Upper lobe of left lung (tissue), 4 donors: Measurements from ENCODE around the gene DENND1A.

Experiments used
- POLR2A ChIP-seq, 4 donors: fragments of 450-650 bp; IDR thresholded peaks; one replicate each; pipeline ENCODE4 v1.5.1; 2016 to 2017; ENCODE audit warnings: antibody characterized with exemption in 4 of 4, mild to moderate bottlenecking in 2 of 4
- POLR2AphosphoS5 ChIP-seq, 2 donors: sonication (generic); formaldehyde crosslinking; IDR thresholded peaks; one replicate each; pipeline ENCODE4 v1.5.1; 2017; ENCODE audit warnings: antibody characterized with exemption in 2 of 2
- TF ChIP-seq, protein P1 (sequence below), 6 experiments: fragments of 450-650 bp in 4 of 6; fragments of 200-600 bp in 2 of 6; sonication (generic) in 2 of 6; IDR thresholded peaks; one replicate each; pipeline ENCODE4 v1.5.1; 2016 to 2019; ENCODE audit warnings: antibody characterized with exemption in 6 of 6

DNA sequence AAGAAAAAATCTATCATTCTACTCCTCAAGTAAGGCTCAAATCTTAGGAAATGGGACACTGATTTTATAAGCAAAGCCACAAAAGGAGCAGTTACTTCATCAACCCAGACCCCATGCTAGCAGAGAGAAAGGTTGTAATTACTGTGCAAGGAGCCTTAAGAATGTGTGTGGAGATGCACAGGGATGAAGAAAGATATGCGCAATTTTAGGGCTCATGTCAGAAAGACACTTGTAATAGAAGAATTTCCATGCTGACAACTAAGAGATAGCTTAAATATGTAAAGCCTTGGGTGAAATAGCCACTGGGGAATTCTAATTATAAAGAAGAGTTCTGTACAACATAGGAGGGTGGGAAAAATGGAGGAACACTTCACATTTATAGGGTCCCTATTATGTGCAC lies 432.1 kb downstream of the DENND1A start:
- TF ChIP-seq POLR2AphosphoS5 (IDR thresholded peaks at IDR 0.05) (no peak), POLR2A (IDR thresholded peaks at IDR 0.05) (no peak)
- TF ChIP-seq, protein P1, sequence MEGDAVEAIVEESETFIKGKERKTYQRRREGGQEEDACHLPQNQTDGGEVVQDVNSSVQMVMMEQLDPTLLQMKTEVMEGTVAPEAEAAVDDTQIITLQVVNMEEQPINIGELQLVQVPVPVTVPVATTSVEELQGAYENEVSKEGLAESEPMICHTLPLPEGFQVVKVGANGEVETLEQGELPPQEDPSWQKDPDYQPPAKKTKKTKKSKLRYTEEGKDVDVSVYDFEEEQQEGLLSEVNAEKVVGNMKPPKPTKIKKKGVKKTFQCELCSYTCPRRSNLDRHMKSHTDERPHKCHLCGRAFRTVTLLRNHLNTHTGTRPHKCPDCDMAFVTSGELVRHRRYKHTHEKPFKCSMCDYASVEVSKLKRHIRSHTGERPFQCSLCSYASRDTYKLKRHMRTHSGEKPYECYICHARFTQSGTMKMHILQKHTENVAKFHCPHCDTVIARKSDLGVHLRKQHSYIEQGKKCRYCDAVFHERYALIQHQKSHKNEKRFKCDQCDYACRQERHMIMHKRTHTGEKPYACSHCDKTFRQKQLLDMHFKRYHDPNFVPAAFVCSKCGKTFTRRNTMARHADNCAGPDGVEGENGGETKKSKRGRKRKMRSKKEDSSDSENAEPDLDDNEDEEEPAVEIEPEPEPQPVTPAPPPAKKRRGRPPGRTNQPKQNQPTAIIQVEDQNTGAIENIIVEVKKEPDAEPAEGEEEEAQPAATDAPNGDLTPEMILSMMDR (IDR thresholded peaks at IDR 0.05) = no peak
